NCI-H2171 treated with DMSO at 0.1 percent for 48 hours (cell line): ENCODE data around the gene FKBP4.

Experiments used
- DNase-seq: peaks from one replicate; lab custom pipeline; 2025; lab: John Stamatoyannopoulos, UW

The FKBP4 gene

DNA sequence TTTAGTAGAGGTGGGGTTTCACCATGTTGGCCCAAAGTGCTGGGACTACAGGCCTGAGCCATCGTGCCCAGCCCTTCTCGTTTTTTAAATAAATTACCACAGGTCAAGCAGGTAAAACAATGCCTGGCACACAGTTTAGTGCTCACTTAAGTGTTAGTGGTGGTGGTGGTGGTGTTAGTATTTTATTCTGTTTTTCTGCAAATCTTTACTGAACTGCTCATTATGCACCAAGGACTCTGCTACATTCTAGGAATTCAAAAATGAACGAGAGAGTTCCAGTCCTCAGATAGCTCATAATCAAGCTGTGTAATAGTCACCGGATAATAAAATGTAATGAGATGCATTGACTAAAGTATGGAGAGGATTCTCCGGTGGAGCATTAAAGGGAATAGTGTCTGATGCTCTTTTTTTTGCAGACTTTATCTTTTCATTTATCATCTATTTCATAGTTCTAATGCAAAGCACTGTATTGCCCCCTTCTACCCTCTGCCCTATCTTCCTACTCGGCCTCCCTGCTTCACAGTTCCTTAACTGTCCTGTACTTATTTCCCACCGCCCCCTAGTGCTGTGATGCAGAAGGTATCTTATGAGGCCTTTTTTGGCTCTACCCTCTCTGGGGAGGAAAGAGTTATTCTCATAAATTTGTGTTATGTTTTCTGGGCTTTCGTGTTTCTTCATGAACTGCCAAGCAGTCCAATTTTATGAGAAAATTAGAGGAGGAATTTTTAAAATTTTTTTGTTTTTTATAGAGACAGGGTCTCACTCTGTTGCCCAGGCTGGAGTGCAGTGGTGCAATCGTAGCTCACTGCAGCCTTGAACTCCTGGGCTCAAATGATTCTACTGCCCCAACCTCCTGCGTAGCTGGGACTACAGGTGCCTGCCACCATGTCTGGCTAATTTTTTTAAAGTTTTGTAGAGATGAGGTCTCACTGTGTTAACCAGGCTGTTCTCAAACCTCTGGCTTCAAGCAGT, 18.7 kb downstream of the FKBP4 start:
- peak; percentile 77 for DNase-seq

DNA sequence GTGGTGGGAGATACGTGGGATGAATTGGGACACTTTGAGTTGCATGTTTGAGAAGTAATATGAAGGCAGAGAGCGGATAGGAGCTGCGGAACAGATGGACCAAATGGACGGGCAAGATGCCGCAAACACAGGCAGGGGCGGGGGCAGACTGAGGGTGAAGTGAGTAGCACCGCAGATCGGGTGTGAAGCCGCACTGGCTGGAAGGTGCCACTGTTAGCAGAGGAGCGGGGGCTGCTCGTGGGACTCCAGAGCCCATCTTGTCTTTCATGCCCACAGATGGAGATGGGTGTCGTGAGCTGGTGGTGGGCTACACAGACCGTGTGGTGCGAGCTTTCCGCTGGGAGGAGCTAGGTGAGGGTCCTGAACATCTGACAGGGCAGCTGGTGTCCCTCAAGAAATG, 25.0 kb downstream of the FKBP4 start:
- no peak for DNase-seq

DNA sequence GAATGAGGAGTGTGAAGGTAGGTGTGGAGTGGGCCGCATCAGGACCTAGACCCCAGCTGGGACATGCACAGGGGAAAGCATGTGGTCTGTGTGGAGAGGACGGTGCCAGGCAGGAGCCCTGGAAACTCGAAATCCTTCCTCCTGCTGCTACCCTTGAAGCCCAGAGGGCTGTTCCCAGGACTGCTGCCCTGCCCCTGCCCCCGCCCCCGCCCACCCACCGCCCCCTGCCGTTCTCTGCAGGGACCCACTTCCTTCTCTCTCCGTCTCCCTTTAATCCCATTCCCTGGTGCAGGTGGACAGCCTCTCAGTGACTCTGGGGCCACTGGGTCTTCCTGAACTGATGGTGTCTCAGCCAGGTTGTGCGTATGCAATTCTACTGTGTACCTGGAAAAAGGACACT, 25.7 kb downstream of the FKBP4 start:
- DNase-seq = no peak

DNA sequence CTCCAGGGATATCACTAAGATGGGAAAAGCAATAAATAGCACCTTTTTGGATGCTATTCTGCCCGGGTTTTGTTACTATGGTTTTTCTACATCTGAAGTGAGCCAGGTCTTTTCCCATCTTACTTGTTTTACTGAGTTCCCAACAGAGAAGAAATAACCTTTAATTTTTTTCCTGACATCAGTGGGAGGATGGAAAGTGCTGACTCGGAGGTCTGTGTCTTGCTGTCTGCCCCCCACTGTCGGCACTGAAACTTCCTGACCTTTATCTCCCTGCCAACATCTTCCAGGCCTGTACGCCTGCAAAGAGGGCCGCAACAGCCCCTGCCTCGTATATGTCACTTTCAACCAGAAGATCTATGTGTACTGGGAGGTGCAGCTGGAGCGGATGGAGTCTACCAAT, 28.7 kb downstream of the FKBP4 start:
- DNase-seq = no peak

DNA sequence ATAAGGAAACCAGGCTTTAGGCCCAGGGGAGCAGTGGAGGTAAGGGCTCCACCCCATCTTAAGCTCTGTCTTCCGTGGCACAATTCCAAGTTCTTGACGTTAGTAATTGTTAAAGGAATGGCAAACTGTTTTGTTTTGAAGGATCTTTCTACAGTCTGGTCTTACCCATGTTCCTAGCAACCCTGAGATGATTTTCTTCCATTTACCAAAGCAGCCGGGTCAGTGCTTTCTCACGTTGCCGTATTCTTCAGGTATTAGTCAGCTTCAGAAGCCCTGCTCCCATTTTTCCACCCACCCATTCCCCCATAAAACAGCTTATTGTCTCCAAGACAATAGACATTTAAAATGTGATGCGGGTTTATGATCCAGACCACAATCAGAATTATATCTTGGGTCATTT, 29.8 kb downstream of the FKBP4 start:
- no peak for DNase-seq

DNA sequence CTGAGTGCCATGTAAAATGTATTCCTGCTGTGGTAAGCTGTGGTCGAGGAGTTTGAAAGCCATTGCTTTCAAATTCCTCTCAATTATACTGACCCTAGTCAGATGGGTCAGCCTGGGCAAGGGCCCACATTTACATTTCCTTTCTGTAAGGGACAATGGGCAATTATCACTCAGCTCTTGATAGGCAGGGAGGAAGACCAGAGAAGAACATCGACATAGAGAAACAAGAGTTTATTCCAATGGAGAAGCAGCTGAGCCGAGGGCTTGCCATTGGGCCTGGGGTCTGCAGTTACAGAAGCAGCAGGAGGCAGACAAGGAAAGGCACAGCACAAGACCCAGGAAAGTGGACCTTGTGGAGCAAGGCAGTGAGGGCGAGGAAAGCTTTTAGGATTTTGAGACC, 30.4 kb downstream of the FKBP4 start:
- DNase-seq = no peak

DNA sequence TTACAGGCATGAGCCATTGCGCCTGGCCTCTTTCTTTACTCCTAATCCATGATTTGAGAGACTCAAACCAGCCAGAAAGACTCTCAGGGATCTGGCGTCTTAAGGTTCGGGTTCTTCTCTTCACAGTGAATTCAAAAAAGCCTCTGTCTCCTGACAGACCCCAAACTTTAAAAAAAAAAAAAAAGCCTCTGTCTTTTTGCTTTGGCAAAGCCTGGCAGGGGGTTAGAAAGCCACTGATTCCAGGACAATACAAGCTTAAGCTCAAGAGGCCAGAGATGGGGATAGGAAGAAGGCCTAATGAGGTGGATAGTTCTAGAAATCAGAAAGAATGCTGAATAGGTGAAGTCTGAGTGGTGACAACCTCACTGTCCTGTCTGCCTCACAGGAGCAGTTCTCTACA, 31.3 kb downstream of the FKBP4 start:
- no peak for DNase-seq

DNA sequence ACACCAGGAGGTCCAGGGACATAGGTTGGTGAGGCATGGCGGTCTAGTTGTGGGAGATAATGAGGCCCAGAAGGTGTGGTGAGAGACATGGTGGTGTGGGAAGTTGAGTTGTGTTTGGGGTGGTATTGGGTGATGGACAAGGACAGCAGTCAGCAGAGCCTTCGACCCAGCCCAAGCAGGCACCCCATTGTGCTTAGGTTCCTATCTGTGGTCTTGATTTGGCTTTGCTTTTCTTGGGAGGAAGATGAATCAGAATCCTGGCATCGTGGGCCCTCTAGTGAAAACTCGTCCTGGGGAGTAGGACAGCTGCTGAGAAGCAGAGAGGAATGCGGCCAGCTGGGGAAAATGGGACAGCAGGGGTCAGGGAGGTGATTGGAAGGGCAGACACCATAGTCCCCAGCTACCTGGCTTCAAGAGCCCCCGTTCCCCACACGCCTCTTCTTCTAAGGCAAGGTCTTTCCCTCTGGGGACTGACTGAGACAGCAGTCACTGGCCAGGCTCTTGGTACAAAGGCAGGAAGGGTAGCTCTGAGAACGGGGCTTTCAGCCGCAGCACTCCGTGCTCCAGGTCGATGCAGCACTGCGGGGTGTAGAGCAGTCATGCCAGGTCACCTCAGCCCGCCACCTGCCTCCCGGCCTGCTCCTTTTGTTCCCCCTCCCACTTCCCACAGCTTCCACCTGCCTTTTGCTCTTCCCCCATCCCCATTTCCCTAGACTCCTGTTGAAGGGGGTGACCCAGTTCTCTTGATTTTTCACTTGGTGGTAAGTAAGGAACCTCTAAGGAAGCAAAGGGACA, 32.1 kb downstream of the FKBP4 start:
- DNase-seq = no peak

DNA sequence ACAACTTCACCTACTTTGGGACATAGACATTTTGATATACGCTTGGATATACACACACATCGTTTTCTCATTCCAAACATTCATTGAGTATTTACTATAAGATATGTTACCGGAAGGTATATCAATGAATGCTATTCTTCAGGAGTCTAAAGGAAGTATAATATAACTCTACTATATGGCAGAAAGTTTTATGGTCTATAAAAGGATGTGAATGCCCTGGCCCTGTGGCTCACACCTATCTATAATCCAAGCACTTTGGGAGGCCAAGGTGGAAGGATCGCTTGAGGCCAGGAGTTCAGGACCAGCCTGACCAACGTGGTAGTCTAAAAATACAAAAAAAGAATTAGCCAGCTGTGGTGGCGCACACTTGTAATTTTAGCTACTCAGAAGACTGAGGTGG, 34.5 kb downstream of the FKBP4 start:
- no peak for DNase-seq

DNA sequence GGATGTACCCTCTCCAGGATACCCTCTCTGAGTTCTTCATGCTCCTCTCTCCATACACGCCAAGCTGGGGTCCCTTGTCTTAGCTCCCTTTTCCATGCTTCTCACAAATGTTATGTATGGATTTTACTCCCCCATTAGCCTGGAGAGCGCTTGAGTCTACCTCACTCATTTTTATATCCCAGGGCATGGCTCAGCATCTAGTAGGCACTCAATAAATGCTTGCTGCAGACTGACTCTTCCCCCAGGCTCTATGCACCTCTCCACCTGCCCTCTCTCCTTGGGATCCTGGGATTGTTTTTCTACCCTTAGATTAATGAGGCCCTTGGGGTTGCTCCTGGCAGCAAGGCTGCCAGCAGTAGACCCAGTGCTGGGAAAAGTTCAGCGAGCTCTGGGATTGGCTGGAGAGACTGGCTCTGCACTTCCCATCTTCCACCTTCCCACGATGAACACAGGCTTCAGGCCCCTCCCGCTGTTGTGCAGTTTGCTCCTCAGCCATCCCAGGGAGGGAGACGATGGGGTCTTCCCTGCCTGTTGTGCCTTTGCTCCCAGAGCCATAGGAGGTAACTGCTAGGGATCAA, 37.9 kb downstream of the FKBP4 start:
- peak; percentile 73 for DNase-seq

DNA sequence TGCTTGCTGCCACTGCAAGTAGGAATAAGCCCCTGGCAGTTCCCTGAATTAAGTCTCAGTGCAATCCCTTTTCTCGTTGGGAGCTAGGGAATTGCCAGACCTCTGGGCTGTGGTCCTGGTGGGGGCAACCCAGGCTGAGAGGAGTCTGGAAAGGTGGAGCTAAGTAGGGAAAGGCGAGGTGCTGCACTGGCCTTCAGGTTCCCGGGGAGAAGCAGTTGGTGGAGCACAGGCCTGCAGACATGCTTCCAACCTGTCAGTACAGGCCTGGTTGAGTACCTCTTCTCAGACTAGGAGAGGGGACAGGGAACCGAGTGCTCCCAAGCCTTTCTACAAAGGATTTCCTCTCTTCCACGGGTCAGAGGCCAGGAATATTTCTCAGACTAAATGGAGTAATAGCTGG, 38.6 kb downstream of the FKBP4 start:
- DNase-seq = peak; percentile 41

DNA sequence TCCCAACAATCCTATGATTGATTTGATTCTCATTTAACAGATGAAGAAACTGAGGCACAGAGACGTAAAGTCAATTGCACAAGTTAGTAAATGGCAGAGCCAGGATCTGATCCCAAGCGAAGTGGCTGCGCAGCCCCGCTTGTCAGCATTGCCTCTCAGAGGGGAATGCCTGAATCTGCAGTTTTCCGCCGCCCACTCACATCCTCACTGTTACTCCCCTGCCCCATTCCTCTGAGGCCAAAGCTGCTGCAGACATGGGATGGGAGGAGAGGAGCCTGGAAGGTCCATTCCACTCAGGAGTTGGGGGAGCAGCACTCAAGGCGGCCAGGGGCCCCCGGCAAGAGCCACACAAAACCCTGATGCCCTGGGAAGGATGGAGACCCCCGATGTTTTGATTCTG, 39.0 kb downstream of the FKBP4 start:
- DNase-seq = no peak

DNA sequence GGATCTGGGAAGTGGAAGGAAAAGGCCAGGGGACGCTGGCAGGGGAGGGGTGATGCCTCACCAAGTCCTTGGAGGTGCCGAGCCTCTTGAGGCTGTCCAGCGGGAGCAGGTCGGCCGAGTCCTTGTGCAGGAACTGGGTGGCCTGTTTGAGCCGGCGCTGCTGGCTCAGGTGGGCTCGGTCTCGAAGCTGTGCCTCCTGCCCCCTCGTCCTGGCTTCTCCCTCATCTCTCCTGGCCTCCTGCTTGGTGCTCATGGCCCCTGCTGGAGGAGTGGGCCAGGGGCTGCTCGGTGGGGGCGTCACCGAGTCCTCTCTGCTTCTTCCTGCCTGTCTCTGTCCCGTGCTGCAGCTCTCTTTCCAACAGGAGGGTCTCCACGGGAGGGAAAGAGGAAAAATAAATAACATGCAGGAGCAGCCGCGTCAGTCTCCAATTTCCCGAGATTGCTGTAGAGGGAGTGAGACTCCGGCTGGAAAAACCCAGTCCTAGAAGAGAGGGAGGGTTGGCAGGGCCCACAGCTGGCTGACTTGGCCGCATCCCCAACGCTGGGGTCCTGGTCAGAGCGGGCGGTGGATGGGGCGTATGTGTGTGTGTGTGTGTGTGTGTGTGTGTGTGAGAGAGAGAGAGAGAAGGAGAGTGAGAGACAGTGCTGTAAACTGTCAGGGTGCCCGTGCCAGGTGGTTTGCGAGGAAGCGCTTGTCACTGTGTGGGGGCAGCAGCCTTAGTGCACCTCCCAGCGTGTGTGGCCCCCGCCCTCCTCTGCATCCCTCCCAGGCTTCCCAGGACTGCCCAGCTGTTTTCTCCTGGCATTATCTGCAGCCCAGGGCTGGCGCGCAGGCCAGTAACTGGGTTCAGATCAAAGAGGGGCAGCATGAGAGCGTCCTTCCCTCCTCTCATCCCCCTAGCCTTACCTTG, 40.1 kb downstream of the FKBP4 start, which contains the start of gene NRIP2:
NRIP2 (minus strand) TSS at position 455 of the 911 bp plus-strand sequence; CDS start at position 403, 52 bp downstream.
- DNase-seq = peak; percentile 80

DNA sequence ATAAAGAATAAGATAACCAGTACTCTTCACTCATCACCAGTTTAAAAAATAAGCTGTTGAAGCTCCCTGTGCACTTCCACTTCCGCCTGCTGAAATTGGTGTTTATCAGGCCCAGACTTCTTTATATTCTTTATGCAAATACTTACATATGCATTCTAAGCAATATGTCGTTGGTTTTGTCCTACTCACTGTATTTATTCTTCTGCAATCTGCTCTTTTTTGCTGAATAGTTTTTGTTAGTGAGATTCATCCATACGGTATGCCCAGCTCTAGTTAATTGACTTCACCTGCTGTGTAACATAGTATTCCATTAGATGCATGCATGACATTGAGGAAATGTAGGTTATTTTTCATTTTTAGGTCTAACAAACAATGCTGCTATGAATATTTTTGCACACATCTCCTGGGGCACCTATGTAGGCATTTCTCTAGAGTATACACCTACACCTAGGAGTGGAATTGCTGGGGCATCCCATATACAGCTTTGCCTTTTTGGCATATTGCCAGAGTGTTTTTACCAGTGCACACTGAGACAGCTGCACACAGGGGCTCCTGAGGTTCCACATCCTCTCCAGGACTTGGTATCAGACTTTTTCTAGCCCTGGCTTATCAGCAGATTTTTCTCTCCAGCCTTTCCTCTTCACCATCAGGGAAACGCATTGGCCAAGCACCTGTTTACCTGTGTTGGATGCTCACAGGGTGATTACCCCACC, 41.1 kb downstream of the FKBP4 start:
- DNase-seq = peak; percentile 79

DNA sequence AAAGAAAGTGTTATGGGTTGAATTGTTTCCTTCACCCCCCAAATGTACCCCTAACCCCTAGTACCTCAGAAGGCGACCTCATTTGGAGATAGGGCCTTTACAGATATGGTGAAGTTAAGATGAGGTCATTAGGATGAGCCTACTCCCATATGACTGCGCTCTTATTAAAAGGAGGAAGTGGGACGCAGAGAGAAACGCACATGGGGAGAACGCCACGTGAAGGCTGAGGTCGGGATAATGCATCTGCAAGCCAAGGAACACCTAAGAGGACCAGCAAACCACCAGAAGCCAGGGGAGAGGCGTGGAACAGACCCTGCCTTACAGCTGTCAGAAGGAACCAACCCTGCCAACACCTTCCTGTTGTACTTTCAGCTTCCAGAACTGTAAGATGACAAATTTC, 41.8 kb downstream of the FKBP4 start:
- no peak for DNase-seq

DNA sequence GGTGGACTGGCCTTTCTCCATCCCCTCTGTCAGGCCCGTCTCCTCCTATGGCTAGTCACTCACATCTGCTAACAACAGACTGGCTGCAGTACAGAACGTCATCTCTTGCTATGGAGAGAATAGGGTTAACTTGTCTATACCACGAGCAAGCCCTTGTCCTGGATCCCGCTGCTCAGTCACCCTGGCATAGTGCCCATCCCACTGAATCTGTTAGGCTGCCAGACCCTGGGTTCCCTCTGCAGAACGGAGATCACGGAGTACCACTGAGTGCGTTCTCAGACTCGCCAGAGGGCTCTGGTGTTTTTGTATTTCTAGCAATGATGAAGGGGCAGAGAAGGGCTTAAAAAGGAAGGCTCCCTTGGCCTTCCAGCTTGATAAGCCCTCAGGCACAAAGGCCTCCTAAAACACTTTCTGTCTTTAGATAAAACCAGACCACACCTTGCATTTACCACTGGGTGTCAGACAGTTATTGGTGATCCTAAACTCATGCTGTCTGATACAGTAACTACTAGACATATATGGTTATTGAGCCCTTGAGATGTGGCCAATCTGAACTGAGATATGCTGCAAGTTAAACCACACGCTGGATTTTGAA, 46.4 kb downstream of the FKBP4 start:
- no peak for DNase-seq

DNA sequence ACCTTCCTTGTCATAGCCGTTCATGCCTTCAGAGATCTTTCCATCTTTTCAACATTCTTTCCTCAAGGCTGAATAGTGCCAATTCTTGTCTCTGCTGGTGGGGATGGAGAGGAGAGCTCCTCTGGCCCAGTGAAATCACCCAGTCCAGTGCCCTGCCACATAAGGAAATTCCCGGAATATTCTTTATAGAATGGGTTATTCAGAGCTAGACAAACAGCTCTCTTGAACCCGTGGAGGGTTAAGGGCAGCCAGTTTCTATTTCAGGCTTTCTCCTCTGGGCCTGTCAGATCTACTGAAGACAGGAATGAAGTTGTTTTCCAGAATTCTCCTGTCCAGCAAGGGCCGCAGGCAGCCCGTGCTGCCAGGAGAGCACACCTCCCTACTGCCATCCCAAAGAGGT, 48.2 kb downstream of the FKBP4 start:
- no peak for DNase-seq

DNA sequence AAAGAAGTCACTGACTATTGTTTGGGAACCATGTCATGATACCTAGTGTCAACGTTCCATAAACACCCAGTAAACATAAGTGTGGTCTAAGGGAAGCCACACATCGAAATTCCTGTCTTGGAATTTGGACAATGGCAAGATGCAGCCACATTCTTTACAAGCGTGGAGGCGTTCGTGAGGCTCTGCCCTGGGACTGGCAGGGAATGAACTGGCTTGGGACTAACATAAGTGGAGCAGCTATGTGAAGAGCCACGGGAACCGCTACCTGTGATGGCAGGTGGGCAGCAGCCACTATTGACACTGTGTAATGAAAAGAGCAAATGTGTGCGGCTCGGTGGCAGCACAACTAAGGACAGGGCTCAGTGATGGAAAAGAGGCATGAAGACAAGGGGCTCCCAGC, 50.0 kb downstream of the FKBP4 start:
- DNase-seq = no peak

DNA sequence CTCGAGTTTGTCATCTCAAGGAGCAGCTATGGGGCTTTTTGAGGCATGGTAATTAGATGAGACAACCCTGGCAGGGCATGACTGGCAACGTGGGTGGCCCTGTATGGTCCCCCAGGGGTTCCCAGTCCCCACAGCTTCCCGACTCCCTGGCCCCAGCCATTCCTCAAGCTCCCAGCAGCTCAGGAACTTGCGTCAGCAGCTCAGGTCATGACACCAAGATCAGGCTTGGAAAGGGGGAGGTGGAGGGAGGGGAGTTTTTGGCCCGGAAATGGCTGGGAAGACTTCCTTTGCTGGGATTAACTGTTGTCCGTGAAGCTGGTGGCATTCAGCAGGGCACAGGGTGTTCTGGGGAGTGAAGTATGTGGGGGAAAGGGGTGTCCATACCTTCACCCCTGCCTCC, 50.5 kb downstream of the FKBP4 start:
- DNase-seq = no peak

DNA sequence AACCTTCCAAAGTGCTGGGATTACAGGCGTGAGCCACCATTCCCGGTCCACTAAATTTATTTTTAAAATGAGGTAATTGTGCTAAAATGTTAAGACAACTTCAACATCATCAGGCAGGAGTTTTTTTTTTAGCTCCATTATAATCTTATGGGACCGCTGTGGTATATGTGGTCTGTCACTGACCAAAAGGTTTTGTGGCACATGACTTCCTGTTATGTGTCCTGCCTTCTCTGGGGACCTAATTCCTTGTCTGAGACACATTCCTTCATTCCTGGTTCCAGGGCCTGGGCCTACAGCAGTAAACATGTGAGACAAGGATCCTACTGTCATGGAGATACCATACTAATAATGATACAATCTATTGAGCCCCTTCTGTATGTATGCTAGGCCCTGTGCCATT, 57.2 kb downstream of the FKBP4 start:
- no peak for DNase-seq

DNA sequence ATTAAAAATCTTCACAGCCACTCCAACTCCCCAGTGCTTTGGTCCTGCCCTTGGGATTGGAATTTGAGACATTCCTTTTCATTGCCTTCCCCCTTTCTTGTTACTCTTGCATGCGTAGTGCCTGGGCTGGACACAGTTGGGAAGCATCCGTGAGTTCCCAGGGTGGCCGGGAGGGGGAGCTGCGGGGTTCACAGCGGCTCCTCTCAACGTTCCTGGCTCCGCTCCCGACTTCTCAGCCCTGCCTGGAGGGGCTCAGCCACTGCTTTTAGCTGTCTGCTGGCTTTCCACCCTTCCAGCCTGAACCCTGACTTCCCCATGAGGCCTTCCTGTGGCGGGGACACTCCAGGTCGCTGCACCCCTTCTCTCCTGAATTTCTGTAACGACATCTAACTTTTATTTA, 58.9 kb downstream of the FKBP4 start:
- DNase-seq = peak; percentile 58
